B cell (primary cell): ENCODE results near the gene LMAN1L. TPM values are rescaled to one million over a fixed set of nuclear protein-coding genes. Genes with fewer than 3 reads are reported as not detected.

Experiments used
- ATAC-seq: fragments of 200-7000 bp; cut with Tn5 transposase; one replicate; pipeline ENCODE4 v1.10.0; 2021; ENCODE audit warnings: low read depth, mild to moderate bottlenecking, moderate number of reproducible peaks, moderate library complexity
- CTCF ChIA-PET: fragments of 350-600 bp; sonication (Branson Sonifier 250); formaldehyde crosslinking; loops from one replicate; lab custom pipeline; 2021; ENCODE audit warnings: antibody characterized with exemption, inconsistent platforms; lab: Charles Lee
- POLR2A ChIA-PET: fragments of 350-600 bp; sonication (Branson Sonifier 250); formaldehyde crosslinking; loops from one replicate; lab custom pipeline; 2021; ENCODE audit warnings: antibody characterized with exemption; lab: Charles Lee
- DNase-seq: peaks from one replicate; pipeline ENCODE4 v3.0.0; 2013
- H2AFZ ChIP-seq: 2 replicates; pipeline ENCODE4 v1.6.1; 2012; ENCODE audit warnings: mild to moderate bottlenecking, low read depth, low read length; ENCODE audit not compliant: insufficient read depth, poor library complexity, severe bottlenecking
- H3K27ac ChIP-seq, 2 donors: 1 replicate in 1 of 2; 2 replicates in 1 of 2; pipeline ENCODE4 v1.5.1; 2012 to 2013; ENCODE audit warnings: low read length in 2 of 2, mild to moderate bottlenecking in 2 of 2, moderate library complexity in 1 of 2
- H3K27me3 ChIP-seq, 4 experiments: fragments of 200-600 bp in 1 of 4; sonication (generic) in 1 of 4; replicated peaks in 1 of 4; 1 replicate in 2 of 4; 2 replicates in 2 of 4; pipeline versions ENCODE4 v1.6.1 to v1.7.0; 2013 to 2016; ENCODE audit warnings: low read length in 3 of 4, mild to moderate bottlenecking in 2 of 4, mixed read lengths in 1 of 4, moderate library complexity in 1 of 4; ENCODE audit not compliant: insufficient read depth in 4 of 4, control insufficient read depth in 3 of 4; ENCODE audit errors: control extremely low read depth in 1 of 4
- H3K36me3 ChIP-seq, 2 experiments: replicated peaks in 1 of 2; 1 replicate in 1 of 2; 2 replicates in 1 of 2; pipeline versions ENCODE4 v1.6.1 to v1.7.1; 2013; ENCODE audit warnings: low read length in 1 of 2; ENCODE audit not compliant: insufficient read depth in 2 of 2, control insufficient read depth in 1 of 2; ENCODE audit errors: control extremely low read depth in 1 of 2, extremely low read depth in 1 of 2
- H3K4me1 ChIP-seq, 2 donors: fragments of 200-600 bp in 1 of 2; sonication (generic) in 1 of 2; 1 replicate in 1 of 2; 2 replicates in 1 of 2; pipeline versions ENCODE4 v1.5.1 to v1.6.1; 2013 to 2017; ENCODE audit warnings: low read length in 2 of 2; ENCODE audit not compliant: control insufficient read depth in 2 of 2, insufficient read depth in 2 of 2
- H3K4me2 ChIP-seq: replicated peaks from 2 replicates; pipeline ENCODE3; 2012; ENCODE audit warnings: mild to moderate bottlenecking, low read depth, low read length; ENCODE audit not compliant: poor library complexity, severe bottlenecking
- H3K4me3 ChIP-seq, 5 experiments: fragments of 200-600 bp in 1 of 5; sonication (generic) in 1 of 5; 1 replicate in 3 of 5; 2 replicates in 2 of 5; pipeline versions ENCODE4 v1.5.1 to v1.7.0; 2011 to 2016; ENCODE audit warnings: low read length in 4 of 5, mild to moderate bottlenecking in 4 of 5, low read depth in 2 of 5, control low read depth in 1 of 5, moderate library complexity in 1 of 5; ENCODE audit not compliant: insufficient read depth in 1 of 5; ENCODE audit errors: control extremely low read depth in 1 of 5, extremely low read depth in 1 of 5
- H3K79me2 ChIP-seq: fragments of 200-600 bp; sonication (generic); one replicate; pipeline ENCODE4 v1.6.0; 2016; ENCODE audit warnings: low read length; ENCODE audit not compliant: control insufficient read depth, insufficient read depth
- H3K9ac ChIP-seq: fragments of 200-600 bp; sonication (generic); 2 replicates; pipeline ENCODE4 v1.6.1; 2017; ENCODE audit warnings: mild to moderate bottlenecking, low read length, moderate library complexity
- H3K9me3 ChIP-seq, 3 donors: one replicate each; pipeline versions ENCODE4 v1.6.1 to v1.7.1; 2013; ENCODE audit warnings: low read length in 2 of 3; ENCODE audit not compliant: control insufficient read depth in 2 of 3, insufficient read depth in 1 of 3; ENCODE audit errors: control extremely low read depth in 1 of 3
- H4K20me1 ChIP-seq: 2 replicates; pipeline ENCODE4 v1.6.0; 2012; ENCODE audit warnings: mild to moderate bottlenecking, low read length; ENCODE audit not compliant: insufficient read depth, control insufficient read depth, poor library complexity, severe bottlenecking
- H3K27ac Mint-ChIP-seq: one replicate; pipeline ENCODE4 v1.8.0; 2021; ENCODE audit warnings: mixed read lengths
- H3K27me3 Mint-ChIP-seq: one replicate; pipeline ENCODE4 v1.8.0; 2021; ENCODE audit warnings: mixed read lengths
- H3K4me1 Mint-ChIP-seq: one replicate; pipeline ENCODE4 v1.8.0; 2021; ENCODE audit warnings: mixed read lengths
- H3K4me3 Mint-ChIP-seq: one replicate; pipeline ENCODE4 v1.8.0; 2021; ENCODE audit warnings: mixed read lengths
- H3K9me3 Mint-ChIP-seq: one replicate; pipeline ENCODE4 v1.8.0; 2022; ENCODE audit warnings: mixed read lengths; ENCODE audit not compliant: insufficient read depth
- EZH2 ChIP-seq: IDR thresholded peaks from 2 replicates; pipeline ENCODE4 v1.6.1; 2012; ENCODE audit warnings: borderline replicate concordance, low read depth, mild to moderate bottlenecking, moderate library complexity, low read length; ENCODE audit not compliant: insufficient read depth, poor library complexity, severe bottlenecking
- WGBS: methylation state at CpG from one replicate; pipeline ENCODE4 v1.1.5; 2013; ENCODE audit warnings: missing lambda C conversion rate; ENCODE audit not compliant: insufficient coverage; 5-methylcytosine and 5-hydroxymethylcytosine counted together
- intact Hi-C: fragments of 100-400 bp; cut with micrococcal nuclease; formaldehyde crosslinking; loops from one replicate; pipeline ENCODE4 v1.10.0; 2022
- polyA minus RNA-seq: library from RNA; depleted of rRNA, polyadenylated mRNA; stranded (reverse); fragments of >200 nt; gene quantifications from 2 replicates; pipeline ENCODE4 v1.2.3, GENCODE V29; 2012
- polyA plus RNA-seq: library from polyadenylated mRNA; depleted of rRNA; stranded (reverse); fragments of >200 nt; gene quantifications from 2 replicates; pipeline ENCODE4 v1.2.3, GENCODE V29; 2012
- total RNA-seq, 2 donors: library from RNA; stranded (reverse); fragments of 120-200 nt in 1 of 2; gene quantifications; 1 replicate in 1 of 2; 2 replicates in 1 of 2; pipeline versions ENCODE4 v1.2.3 to v1.2.4, GENCODE V29; 2013 to 2022
- TF ChIP-seq, protein P1 (sequence below): fragments of 200-600 bp; IDR thresholded peaks from one replicate; pipeline ENCODE4 v1.8.0; 2022; ENCODE audit warnings: antibody characterized with exemption, mild to moderate bottlenecking

Gene LMAN1L
- total RNA-seq (1.1 and 1.2 TPM in 2 replicates), polyA plus RNA-seq (0.60 and 1.1 TPM in 2 replicates), polyA minus RNA-seq (0.17 and 0.36 TPM in 2 replicates)
- total RNA-seq (2013): 0.26 TPM

DNA sequence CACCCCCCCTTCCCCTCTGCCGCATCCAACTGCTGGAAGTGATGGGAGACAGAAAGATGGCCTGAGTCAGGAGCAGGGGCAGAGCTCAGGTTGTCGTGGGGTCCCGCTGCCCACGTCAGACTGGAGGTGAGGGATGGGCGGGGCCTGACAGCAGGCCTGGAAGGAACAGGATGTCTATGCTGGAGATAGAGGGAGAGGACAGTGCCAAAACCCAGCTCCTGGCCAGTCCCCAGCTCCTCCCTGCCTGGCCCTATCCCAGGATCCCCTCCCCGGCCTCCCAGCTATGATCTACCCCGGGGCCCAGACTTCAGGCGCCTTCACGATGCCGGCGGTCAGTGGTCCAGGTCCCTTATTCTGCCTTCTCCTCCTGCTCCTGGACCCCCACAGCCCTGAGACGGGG lies at the start of gene LMAN1L:
TSS of gene LMAN1L (plus strand) at position 303 of the 400 bp plus-strand sequence. CDS start at position 323, 20 bp downstream.
- Histone ChIP-seq H4K20me1 (no peaks in the 10 kb centered on the region), H3K9me3 (no peaks in the 10 kb centered on the region), H3K4me1 (peaks cover 16 to 34% of the 10 kb centered on the region in 2 donors), H3K27me3 (peaks cover 0 to 2% (median 0%) of the 10 kb centered on the region in 4 experiments), H3K79me2 (peaks cover 4% of the 10 kb centered on the region), H3K27ac (no peak within 1 kb of the TSS), H2AFZ (no peak within 1 kb of the TSS), H3K36me3 (no peaks in the 10 kb centered on the region), H3K4me3 (no peak within 1 kb of the TSS), H3K4me2 (no peak within 1 kb of the TSS), H3K9ac (no peak within 1 kb of the TSS)
- Mint-ChIP-seq H3K9me3 (no peaks in the 10 kb centered on the region), H3K27ac (no peak within 1 kb of the TSS), H3K27me3 (no peaks in the 10 kb centered on the region), H3K4me3 (no peak within 1 kb of the TSS), H3K4me1 (peaks cover 28% of the 10 kb centered on the region)
- WGBS: 95% methylated on average over 10 of the region's 12 CpGs
- DNase-seq (no peak), ATAC-seq (no peak)
- CTCF ChIA-PET: interaction anchor here (0.5 to 37.1 kb wide), 2 partner anchors 33 to 575 kb away, joined by 3 to 2548 read pairs; partner anchors contain the start of gene CSK
- POLR2A ChIA-PET: no interaction called here
- intact Hi-C loops: no loop called here
- TF ChIP-seq EZH2: no peak
- TF ChIP-seq, protein P1, sequence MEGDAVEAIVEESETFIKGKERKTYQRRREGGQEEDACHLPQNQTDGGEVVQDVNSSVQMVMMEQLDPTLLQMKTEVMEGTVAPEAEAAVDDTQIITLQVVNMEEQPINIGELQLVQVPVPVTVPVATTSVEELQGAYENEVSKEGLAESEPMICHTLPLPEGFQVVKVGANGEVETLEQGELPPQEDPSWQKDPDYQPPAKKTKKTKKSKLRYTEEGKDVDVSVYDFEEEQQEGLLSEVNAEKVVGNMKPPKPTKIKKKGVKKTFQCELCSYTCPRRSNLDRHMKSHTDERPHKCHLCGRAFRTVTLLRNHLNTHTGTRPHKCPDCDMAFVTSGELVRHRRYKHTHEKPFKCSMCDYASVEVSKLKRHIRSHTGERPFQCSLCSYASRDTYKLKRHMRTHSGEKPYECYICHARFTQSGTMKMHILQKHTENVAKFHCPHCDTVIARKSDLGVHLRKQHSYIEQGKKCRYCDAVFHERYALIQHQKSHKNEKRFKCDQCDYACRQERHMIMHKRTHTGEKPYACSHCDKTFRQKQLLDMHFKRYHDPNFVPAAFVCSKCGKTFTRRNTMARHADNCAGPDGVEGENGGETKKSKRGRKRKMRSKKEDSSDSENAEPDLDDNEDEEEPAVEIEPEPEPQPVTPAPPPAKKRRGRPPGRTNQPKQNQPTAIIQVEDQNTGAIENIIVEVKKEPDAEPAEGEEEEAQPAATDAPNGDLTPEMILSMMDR: no peak

DNA sequence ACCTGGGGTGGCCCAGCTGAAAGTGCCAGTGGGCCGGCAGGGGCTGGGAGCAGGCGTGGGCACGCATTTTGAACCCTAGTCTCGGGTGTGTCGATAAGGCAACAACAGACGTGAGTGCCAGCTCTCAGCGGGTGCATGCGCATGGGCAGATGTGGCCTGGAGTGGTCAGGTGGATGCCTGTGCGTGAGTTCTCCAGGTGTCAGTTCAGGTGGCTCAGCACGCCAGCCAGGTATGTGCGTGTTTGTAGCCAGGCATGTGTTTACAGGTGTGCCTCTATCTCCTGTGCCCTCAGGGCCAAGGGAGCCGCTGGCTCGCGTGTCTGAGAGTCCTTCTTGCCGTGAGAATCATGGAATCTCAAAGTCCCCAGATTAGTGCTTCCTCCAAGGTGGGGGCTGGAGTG lies 49.2 kb upstream of the LMAN1L start:
- no peak for TF ChIP-seq EZH2
- TF ChIP-seq, protein P1: no peak
- Mint-ChIP-seq H3K4me1 (no peaks in the 10 kb centered on the region), H3K4me3 (no peak overlapping the region), H3K27me3 (peaks cover 16% of the 10 kb centered on the region), H3K9me3 (no peaks in the 10 kb centered on the region), H3K27ac (no peak overlapping the region)
- Histone ChIP-seq H3K9me3 (no peaks in the 10 kb centered on the region), H4K20me1 (no peaks in the 10 kb centered on the region), H3K79me2 (no peaks in the 10 kb centered on the region), H3K9ac (no peak overlapping the region), H3K4me3 (no peak overlapping the region), H3K4me1 (peaks cover 0 to 4% of the 10 kb centered on the region in 2 donors), H3K27me3 (peaks cover 0 to 17% (median 0%) of the 10 kb centered on the region in 4 experiments), H2AFZ (no peak overlapping the region), H3K36me3 (no peaks in the 10 kb centered on the region), H3K4me2 (no peak overlapping the region), H3K27ac (no peak overlapping the region)
- CTCF ChIA-PET: interaction anchor here (0.6 to 24.1 kb wide), 3 partner anchors 36 to 211 kb away, joined by 3 to 596 read pairs (median 9); no protein-coding TSS in a partner anchor
- ATAC-seq: no peak
- intact Hi-C loops: no loop called here
- 97% methylated on average over 15 of the region's 15 CpGs for WGBS
- POLR2A ChIA-PET: no interaction called here
- DNase-seq: no peak
